Panc1 (cell line): Measurements from ENCODE around the gene WDR20. TPM values are rescaled to one million over a fixed set of nuclear protein-coding genes. Genes with fewer than 3 reads are reported as not detected.

Experiments
- ATAC-seq: fragments of 200-7000 bp; cut with Tn5 transposase; 2 replicates; pipeline ENCODE4 v1.9.1; 2020; ENCODE audit warnings: mild to moderate bottlenecking, moderate library complexity
- BruUV-seq: library from RNA; stranded (reverse); fragments of 400-500 nt; replicated peaks from 2 replicates; lab custom pipeline; 2021; lab: Mats Ljungman, UMichigan
- CTCF ChIA-PET: fragments of 300-600 bp; sonication (Branson Sonifier 250); formaldehyde crosslinking; loops from one replicate; lab custom pipeline; 2022; ENCODE audit warnings: antibody characterized with exemption; lab: Charles Lee
- POLR2A ChIA-PET: fragments of 300-600 bp; sonication (Branson Sonifier 250); formaldehyde crosslinking; loops from one replicate; lab custom pipeline; 2022; ENCODE audit warnings: antibody characterized with exemption; lab: Charles Lee
- DNase-seq: peaks from one replicate; pipeline ENCODE4 v3.0.0-alpha.2; 2010; ENCODE audit warnings: low read depth, low spot score
- H3K27ac ChIP-seq: 2 replicates; pipeline ENCODE4 v1.5.1; 2011; ENCODE audit warnings: mild to moderate bottlenecking, low read length, inconsistent platforms
- H3K27me3 ChIP-seq: fragments of 200-500 bp; sonication (Bioruptor generic); 2 replicates; pipeline ENCODE4 v1.6.0; 2014; ENCODE audit warnings: low read length, inconsistent platforms; ENCODE audit not compliant: control insufficient read depth, insufficient read depth
- H3K36me3 ChIP-seq: fragments of 200-500 bp; sonication (Bioruptor generic); 2 replicates; pipeline ENCODE4 v1.5.1; 2014; ENCODE audit warnings: inconsistent platforms, mild to moderate bottlenecking, low read length, moderate library complexity; ENCODE audit not compliant: control insufficient read depth, insufficient read depth
- H3K4me1 ChIP-seq: 2 replicates; pipeline ENCODE4 v1.5.1; 2011; ENCODE audit warnings: inconsistent platforms, mild to moderate bottlenecking, low read length, moderate library complexity; ENCODE audit not compliant: control insufficient read depth, insufficient read depth
- H3K4me3 ChIP-seq, 2 experiments: 2 replicates each; pipeline ENCODE4 v1.5.1; 2011 to 2012; ENCODE audit warnings: low read depth in 2 of 2, low read length in 2 of 2, mild to moderate bottlenecking in 2 of 2, inconsistent platforms in 1 of 2, moderate library complexity in 1 of 2
- H3K9me3 ChIP-seq: fragments of 200-500 bp; sonication (Bioruptor generic); 2 replicates; pipeline ENCODE4 v1.5.1; 2014; ENCODE audit warnings: low read depth, mild to moderate bottlenecking, inconsistent platforms, low read length, moderate library complexity; ENCODE audit not compliant: control insufficient read depth, insufficient read depth
- POLR2AphosphoS5 ChIP-seq: IDR thresholded peaks from 2 replicates; pipeline ENCODE4 v1.6.1; 2012; ENCODE audit warnings: mild to moderate bottlenecking, low read depth, low read length, moderate library complexity
- SIN3A ChIP-seq: IDR thresholded peaks from 2 replicates; pipeline ENCODE4 v1.6.1; 2012; ENCODE audit warnings: low read depth, mild to moderate bottlenecking, low read length, moderate library complexity, borderline replicate concordance; ENCODE audit not compliant: insufficient read depth
- TCF7L2 ChIP-seq: IDR thresholded peaks from 2 replicates; pipeline ENCODE4 v1.6.1; 2011; ENCODE audit warnings: mild to moderate bottlenecking, low read depth, low read length, inconsistent platforms
- in situ Hi-C: cut with HindIII; loops from 2 replicates; pipeline ENCODE4 v1.10.0; 2016; ENCODE audit warnings: low sequenced_read_pairs, low pct_unique_long_range_greater_than_20kb
- intact Hi-C: fragments of 100-400 bp; cut with micrococcal nuclease; formaldehyde crosslinking; loops from one replicate; pipeline ENCODE4 v1.10.0; 2022; ENCODE audit not compliant: unreplicated experiment
- total RNA-seq: library from RNA; stranded (reverse); gene quantifications from one replicate; pipeline ENCODE4 v1.2.1, GENCODE V29; 2021; ENCODE audit not compliant: unreplicated experiment
- TF ChIP-seq, protein P1 (sequence below), 2 experiments: IDR thresholded peaks; 2 replicates each; pipeline ENCODE4 v1.6.1; 2011 to 2012; ENCODE audit warnings: low read depth in 2 of 2, control low read depth in 1 of 2, low read length in 1 of 2, mild to moderate bottlenecking in 1 of 2, moderate library complexity in 1 of 2; ENCODE audit not compliant: insufficient read depth in 1 of 2
- TF ChIP-seq, protein P2 (sequence below): fragments of 450-650 bp; IDR thresholded peaks from 2 replicates; pipeline ENCODE4 v1.5.1; 2017; ENCODE audit warnings: mild to moderate bottlenecking

WDR20 gene
- total RNA-seq, 1 experiment from 2014 or later, result 20.2 TPM

DNA sequence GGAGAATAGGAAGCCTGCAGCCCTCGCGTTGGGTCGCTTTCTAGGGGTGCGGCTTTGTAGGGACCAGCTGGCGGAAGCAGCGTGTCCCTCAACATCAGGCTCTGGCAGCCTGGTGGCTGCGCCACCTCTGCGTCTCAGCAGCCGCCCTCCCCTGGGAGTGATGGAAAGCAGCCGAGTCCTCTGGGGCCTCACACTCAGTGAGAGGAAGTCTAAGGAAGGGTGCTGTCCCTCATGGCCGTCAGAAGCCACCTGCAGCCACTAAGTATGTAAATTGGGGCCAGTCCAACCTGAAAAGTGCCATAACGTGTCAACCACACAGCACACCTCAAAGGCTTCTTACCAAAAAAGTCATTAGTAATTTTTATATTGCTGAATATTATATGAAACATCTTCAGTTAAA, 80.3 kb downstream of the WDR20 start:
- BruUV-seq, result no TSS peak
- H3K9me3 ChIP-seq, result no peaks in the 10 kb centered on the region
- no peak overlapping the region for H3K4me3 ChIP-seq
- TF ChIP-seq POLR2AphosphoS5, result no peak
- TF ChIP-seq, protein P1, sequence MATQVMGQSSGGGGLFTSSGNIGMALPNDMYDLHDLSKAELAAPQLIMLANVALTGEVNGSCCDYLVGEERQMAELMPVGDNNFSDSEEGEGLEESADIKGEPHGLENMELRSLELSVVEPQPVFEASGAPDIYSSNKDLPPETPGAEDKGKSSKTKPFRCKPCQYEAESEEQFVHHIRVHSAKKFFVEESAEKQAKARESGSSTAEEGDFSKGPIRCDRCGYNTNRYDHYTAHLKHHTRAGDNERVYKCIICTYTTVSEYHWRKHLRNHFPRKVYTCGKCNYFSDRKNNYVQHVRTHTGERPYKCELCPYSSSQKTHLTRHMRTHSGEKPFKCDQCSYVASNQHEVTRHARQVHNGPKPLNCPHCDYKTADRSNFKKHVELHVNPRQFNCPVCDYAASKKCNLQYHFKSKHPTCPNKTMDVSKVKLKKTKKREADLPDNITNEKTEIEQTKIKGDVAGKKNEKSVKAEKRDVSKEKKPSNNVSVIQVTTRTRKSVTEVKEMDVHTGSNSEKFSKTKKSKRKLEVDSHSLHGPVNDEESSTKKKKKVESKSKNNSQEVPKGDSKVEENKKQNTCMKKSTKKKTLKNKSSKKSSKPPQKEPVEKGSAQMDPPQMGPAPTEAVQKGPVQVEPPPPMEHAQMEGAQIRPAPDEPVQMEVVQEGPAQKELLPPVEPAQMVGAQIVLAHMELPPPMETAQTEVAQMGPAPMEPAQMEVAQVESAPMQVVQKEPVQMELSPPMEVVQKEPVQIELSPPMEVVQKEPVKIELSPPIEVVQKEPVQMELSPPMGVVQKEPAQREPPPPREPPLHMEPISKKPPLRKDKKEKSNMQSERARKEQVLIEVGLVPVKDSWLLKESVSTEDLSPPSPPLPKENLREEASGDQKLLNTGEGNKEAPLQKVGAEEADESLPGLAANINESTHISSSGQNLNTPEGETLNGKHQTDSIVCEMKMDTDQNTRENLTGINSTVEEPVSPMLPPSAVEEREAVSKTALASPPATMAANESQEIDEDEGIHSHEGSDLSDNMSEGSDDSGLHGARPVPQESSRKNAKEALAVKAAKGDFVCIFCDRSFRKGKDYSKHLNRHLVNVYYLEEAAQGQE (IDR thresholded peaks at IDR 0.05; ENCODE audit: insufficient read depth in 1 of 2, low read depth in 2 of 2, low read length in 1 of 2), result no peak
- TF ChIP-seq TCF7L2, result no peak
- TF ChIP-seq SIN3A, result no peak
- TF ChIP-seq, protein P2, sequence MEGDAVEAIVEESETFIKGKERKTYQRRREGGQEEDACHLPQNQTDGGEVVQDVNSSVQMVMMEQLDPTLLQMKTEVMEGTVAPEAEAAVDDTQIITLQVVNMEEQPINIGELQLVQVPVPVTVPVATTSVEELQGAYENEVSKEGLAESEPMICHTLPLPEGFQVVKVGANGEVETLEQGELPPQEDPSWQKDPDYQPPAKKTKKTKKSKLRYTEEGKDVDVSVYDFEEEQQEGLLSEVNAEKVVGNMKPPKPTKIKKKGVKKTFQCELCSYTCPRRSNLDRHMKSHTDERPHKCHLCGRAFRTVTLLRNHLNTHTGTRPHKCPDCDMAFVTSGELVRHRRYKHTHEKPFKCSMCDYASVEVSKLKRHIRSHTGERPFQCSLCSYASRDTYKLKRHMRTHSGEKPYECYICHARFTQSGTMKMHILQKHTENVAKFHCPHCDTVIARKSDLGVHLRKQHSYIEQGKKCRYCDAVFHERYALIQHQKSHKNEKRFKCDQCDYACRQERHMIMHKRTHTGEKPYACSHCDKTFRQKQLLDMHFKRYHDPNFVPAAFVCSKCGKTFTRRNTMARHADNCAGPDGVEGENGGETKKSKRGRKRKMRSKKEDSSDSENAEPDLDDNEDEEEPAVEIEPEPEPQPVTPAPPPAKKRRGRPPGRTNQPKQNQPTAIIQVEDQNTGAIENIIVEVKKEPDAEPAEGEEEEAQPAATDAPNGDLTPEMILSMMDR, result no peak
- in situ Hi-C loops, result loop anchor here (25.0 kb wide), 1 partner anchor 92 kb away; the partner anchor contains the start of genes MOK and ZNF839
- H3K4me1 ChIP-seq, result no peaks in the 10 kb centered on the region
- ATAC-seq (no peak), DNase-seq (no peak)
- no peaks in the 10 kb centered on the region for H3K27me3 ChIP-seq
- H3K27ac ChIP-seq, result no peak overlapping the region
- POLR2A ChIA-PET, result no interaction called here
- H3K36me3 ChIP-seq, result no peaks in the 10 kb centered on the region; the same call in 1 of the 2 replicates
- intact Hi-C loops, result no loop called here
- CTCF ChIA-PET, result no interaction called here

DNA sequence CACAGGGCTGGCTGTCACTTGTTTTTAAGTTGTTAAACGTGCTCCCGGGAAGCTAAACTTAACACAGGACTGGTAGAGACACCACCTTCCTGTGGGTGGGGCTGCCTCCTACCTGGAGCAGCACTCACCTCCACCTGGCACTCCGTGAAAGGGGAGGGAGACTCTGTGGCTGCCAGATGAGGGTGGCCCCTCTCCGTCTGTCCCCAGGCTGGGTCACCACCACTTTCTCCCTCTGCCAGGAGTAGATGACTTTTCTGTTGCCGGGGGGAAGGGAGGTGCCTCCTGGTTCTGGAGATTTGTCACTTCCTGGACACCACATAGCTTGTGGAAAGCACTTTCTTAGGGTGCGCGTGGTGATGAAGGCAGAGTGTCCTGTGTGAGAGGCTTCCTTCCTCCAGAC, 81.3 kb downstream of the WDR20 start:
- H3K36me3 ChIP-seq, result no peaks in the 10 kb centered on the region; the same call in 1 of the 2 replicates
- intact Hi-C loops, result no loop called here
- H3K4me3 ChIP-seq, result no peak overlapping the region
- H3K27ac ChIP-seq, result no peak overlapping the region
- no peaks in the 10 kb centered on the region for H3K27me3 ChIP-seq
- H3K9me3 ChIP-seq, result no peaks in the 10 kb centered on the region
- no peaks in the 10 kb centered on the region for H3K4me1 ChIP-seq
- ChIA-PET POLR2A (no interaction called here), CTCF (interaction anchor here (0.6 kb wide), 1 partner anchor 87 kb away, joined by 4 read pairs; no protein-coding TSS in a partner anchor)
- in situ Hi-C loops, result loop anchor here (25.0 kb wide), 1 partner anchor 91 kb away; the partner anchor contains the start of genes MOK and ZNF839
- DNase-seq, result no peak
- peak; percentile 11; the same call in 1 of the 2 replicates for ATAC-seq
- no TSS peak for BruUV-seq
- TF ChIP-seq, protein P2, result no peak
